SK-N-SH (cell line): ENCODE measurements around the gene TBC1D13. TPM values are rescaled to one million over a fixed set of nuclear protein-coding genes. Genes with fewer than 3 reads are reported as not detected.

Source experiments
- CTCF ChIA-PET: fragments of 300-600, 350-600 bp; formaldehyde crosslinking; extraction: SDS; loops from one replicate; lab custom pipeline; 2021; lab: Yijun Ruan, JAX
- POLR2A ChIA-PET: fragments of 350-600 bp; sonication (Branson Sonifier 250); formaldehyde crosslinking; extraction: SDS; loops from one replicate; lab custom pipeline; 2020; ENCODE audit warnings: antibody characterized with exemption, inconsistent platforms; lab: Yijun Ruan, JAX
- DNase-seq: peaks from one replicate; pipeline ENCODE4 v3.0.0; 2012
- H2AFZ ChIP-seq: fragments of 200-600 bp; sonication (generic); 2 replicates; pipeline ENCODE4 v1.8.1; 2016; ENCODE audit warnings: antibody characterized with exemption, mild to moderate bottlenecking, low read depth
- H3F3A ChIP-seq: fragments of 200-600 bp; sonication (generic); replicated peaks from 2 replicates; pipeline ENCODE3; 2016; ENCODE audit warnings: antibody characterized with exemption, mild to moderate bottlenecking; ENCODE audit not compliant: insufficient read depth
- H3K27ac ChIP-seq, 2 experiments: fragments of 200-500 bp in 1 of 2; fragments of 200-600 bp in 1 of 2; sonication (Bioruptor generic) in 1 of 2; sonication (generic), shearing (Covaris generic) in 1 of 2; 2 replicates each; pipeline versions ENCODE4 v1.5.1 to v1.6.1; 2014 to 2016; ENCODE audit warnings: low read depth in 2 of 2, inconsistent platforms in 1 of 2, low read length in 1 of 2, mild to moderate bottlenecking in 1 of 2, mixed read lengths in 1 of 2
- H3K27me3 ChIP-seq: fragments of 200-600 bp; sonication (generic), shearing (Covaris generic); 2 replicates; pipeline ENCODE4 v1.6.1; 2016; ENCODE audit warnings: mixed run types; ENCODE audit not compliant: insufficient read depth
- H3K36me3 ChIP-seq, 2 experiments: fragments of 200-500 bp in 1 of 2; fragments of 200-600 bp in 1 of 2; sonication (Bioruptor generic) in 1 of 2; sonication (generic) in 1 of 2; replicated peaks in 1 of 2; 2 replicates each; pipeline versions ENCODE3 to v1.5.1; 2014 to 2016; ENCODE audit warnings: low read length in 1 of 2, mild to moderate bottlenecking in 1 of 2; ENCODE audit not compliant: insufficient read depth in 2 of 2, control insufficient read depth in 1 of 2
- H3K4me1 ChIP-seq, 2 experiments: fragments of 200-500 bp in 1 of 2; fragments of 200-600 bp in 1 of 2; sonication (Bioruptor generic) in 1 of 2; sonication (generic), shearing (Covaris generic) in 1 of 2; 2 replicates each; pipeline versions ENCODE4 v1.5.1 to v1.6.1; 2014 to 2016; ENCODE audit warnings: low read depth in 1 of 2, low read length in 1 of 2, mixed run types in 1 of 2; ENCODE audit not compliant: insufficient read depth in 2 of 2, control insufficient read depth in 1 of 2
- H3K4me2 ChIP-seq: fragments of 200-600 bp; sonication (generic), shearing (Covaris generic); 2 replicates; pipeline ENCODE4 v1.6.1; 2017; ENCODE audit warnings: mixed run types
- H3K4me3 ChIP-seq, 2 experiments: fragments of 200-500 bp in 1 of 2; fragments of 200-600 bp in 1 of 2; sonication (Bioruptor generic) in 1 of 2; sonication (generic), shearing (Covaris generic) in 1 of 2; 2 replicates each; pipeline versions ENCODE4 v1.5.1 to v1.8.1; 2014 to 2016; ENCODE audit warnings: low read depth in 2 of 2, inconsistent platforms in 1 of 2, low read length in 1 of 2, mild to moderate bottlenecking in 1 of 2, mixed read lengths in 1 of 2, moderate library complexity in 1 of 2
- H3K79me2 ChIP-seq: fragments of 200-600 bp; sonication (generic); 2 replicates; pipeline ENCODE4 v1.8.1; 2017; ENCODE audit warnings: mild to moderate bottlenecking; ENCODE audit not compliant: insufficient read depth
- H3K9ac ChIP-seq: fragments of 200-600 bp; sonication (generic); 2 replicates; pipeline ENCODE4 v1.6.1; 2017; ENCODE audit warnings: mixed run types
- H3K9me2 ChIP-seq: fragments of 200-600 bp; sonication (generic); 2 replicates; pipeline ENCODE4 v1.6.1; 2017; ENCODE audit warnings: mixed run types
- H3K9me3 ChIP-seq: fragments of 200-600 bp; sonication (generic); 2 replicates; pipeline ENCODE4 v1.6.1; 2017; ENCODE audit warnings: mixed run types, mild to moderate bottlenecking, moderate library complexity
- H4K20me1 ChIP-seq: fragments of 200-600 bp; sonication (generic); 2 replicates; pipeline ENCODE4 v1.6.1; 2017; ENCODE audit warnings: mild to moderate bottlenecking, mixed run types; ENCODE audit not compliant: insufficient read depth
- ELF1 ChIP-seq: IDR thresholded peaks from 2 replicates; pipeline ENCODE4 v1.4.0; 2012
- EP300 ChIP-seq, 2 experiments: IDR thresholded peaks; 2 replicates each; pipeline versions ENCODE4 v1.4.0 to v1.6.1; 2012; ENCODE audit warnings: borderline replicate concordance in 1 of 2, low read depth in 1 of 2, low read length in 1 of 2
- EZH2phosphoT487 ChIP-seq: fragments of 200-600 bp; sonication (generic); IDR thresholded peaks from 2 replicates; pipeline ENCODE4 v1.6.1; 2017; ENCODE audit warnings: low read depth, mixed run types, mild to moderate bottlenecking, antibody characterized with exemption, moderate library complexity, borderline replicate concordance
- MXI1 ChIP-seq: IDR thresholded peaks from 2 replicates; pipeline ENCODE4 v1.6.1; 2012; ENCODE audit warnings: mild to moderate bottlenecking, low read depth, low read length, improper control_type of control experiment
- NRF1 ChIP-seq: IDR thresholded peaks from 2 replicates; pipeline ENCODE4 v1.6.1; 2012; ENCODE audit warnings: low read depth, mild to moderate bottlenecking, low read length
- POLR2AphosphoS5 ChIP-seq: IDR thresholded peaks from 2 replicates; pipeline ENCODE4 v1.6.1; 2012; ENCODE audit warnings: low read depth, low read length
- RAD21 ChIP-seq: IDR thresholded peaks from 2 replicates; pipeline ENCODE4 v1.6.1; 2012; ENCODE audit warnings: mild to moderate bottlenecking, low read length
- RXRA ChIP-seq: IDR thresholded peaks from 2 replicates; pipeline ENCODE4 v1.4.0; 2012; ENCODE audit warnings: low read depth, mild to moderate bottlenecking, borderline replicate concordance
- TAF1 ChIP-seq: IDR thresholded peaks from 2 replicates; pipeline ENCODE4 v1.6.1; 2012; ENCODE audit warnings: low read depth, mild to moderate bottlenecking, low read length, moderate library complexity, borderline replicate concordance
- WGBS: methylation state at CpG from one replicate; pipeline ENCODE4 v1.1.6; 2017; ENCODE audit warnings: low lambda C conversion rate; 5-methylcytosine and 5-hydroxymethylcytosine counted together
- polyA plus RNA-seq, 3 experiments: library from polyadenylated mRNA; depleted of rRNA; stranded (reverse); fragments of >200 nt; gene quantifications; 2 replicates each; pipeline ENCODE4 v1.2.3, GENCODE V29; 2012
- TF ChIP-seq, protein P1 (sequence below): IDR thresholded peaks from 2 replicates; pipeline ENCODE4 v1.4.0; 2012; ENCODE audit warnings: low read depth, borderline replicate concordance
- TF ChIP-seq, protein P2 (sequence below): fragments of 150-350 bp; IDR thresholded peaks from 2 replicates; pipeline ENCODE4 v1.6.1; 2016; ENCODE audit warnings: mild to moderate bottlenecking, low read depth, low read length
- TF ChIP-seq, protein P3 (sequence below): IDR thresholded peaks from 2 replicates; pipeline ENCODE4; 2012

The TBC1D13 gene
- polyA plus RNA-seq, 1 of the 3 experiments (the other 2 are of a cell fraction): 19.1 TPM

DNA sequence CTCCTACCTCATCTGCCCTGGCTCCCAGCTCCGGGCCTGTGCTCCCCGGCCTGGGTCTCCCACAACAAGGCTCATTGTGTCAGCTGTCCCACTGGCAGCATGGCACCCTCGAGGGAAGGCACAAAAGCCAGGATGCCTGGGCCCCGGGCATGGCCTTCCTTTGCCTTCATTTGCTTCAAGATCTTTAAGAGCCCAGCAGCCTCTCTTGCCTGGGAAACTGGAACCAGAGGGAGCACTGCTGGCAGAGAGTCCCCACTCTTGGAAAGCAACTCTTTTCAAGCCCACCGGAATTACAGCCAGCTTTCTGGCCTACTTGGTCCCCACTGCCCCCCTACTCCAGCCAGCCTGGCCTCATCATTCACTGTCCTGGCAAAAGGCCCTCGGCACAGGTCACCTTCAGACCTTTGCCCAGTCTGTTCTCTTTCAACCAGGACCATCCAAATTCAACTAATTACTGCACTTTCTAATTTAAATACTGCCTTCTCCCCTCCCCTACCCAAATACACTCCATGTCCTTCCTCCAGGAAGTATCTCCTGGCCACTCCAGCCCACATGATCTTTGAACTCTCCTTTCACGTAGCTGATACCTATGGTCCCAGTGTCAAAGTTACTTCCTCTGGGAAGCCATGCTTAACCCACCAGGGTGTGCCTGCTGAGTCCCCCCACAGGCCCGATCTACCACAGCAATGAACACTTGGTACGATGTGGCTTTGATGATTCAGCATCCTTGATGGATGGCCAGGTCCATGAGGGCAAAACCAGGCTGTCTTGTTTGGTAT, 24.2 kb upstream of the TBC1D13 start:
- H3K36me3 ChIP-seq: peaks cover 0 to 4% of the 10 kb centered on the region in 2 experiments
- no peaks in the 10 kb centered on the region for H3F3A ChIP-seq
- H3K9ac ChIP-seq: no peak overlapping the region
- no peaks in the 10 kb centered on the region for H4K20me1 ChIP-seq
- no peaks in the 10 kb centered on the region for H3K27me3 ChIP-seq
- DNase-seq: no peak
- CTCF ChIA-PET: interaction anchor here (0.8 to 1.0 kb wide), 2 partner anchors 30 to 55 kb away, joined by 3 to 5 read pairs; no protein-coding TSS in a partner anchor
- H3K4me2 ChIP-seq: no peak overlapping the region
- no peak overlapping the region for H3K27ac ChIP-seq
- no peak for TF ChIP-seq TAF1
- TF ChIP-seq NRF1: no peak
- TF ChIP-seq, protein P1, sequence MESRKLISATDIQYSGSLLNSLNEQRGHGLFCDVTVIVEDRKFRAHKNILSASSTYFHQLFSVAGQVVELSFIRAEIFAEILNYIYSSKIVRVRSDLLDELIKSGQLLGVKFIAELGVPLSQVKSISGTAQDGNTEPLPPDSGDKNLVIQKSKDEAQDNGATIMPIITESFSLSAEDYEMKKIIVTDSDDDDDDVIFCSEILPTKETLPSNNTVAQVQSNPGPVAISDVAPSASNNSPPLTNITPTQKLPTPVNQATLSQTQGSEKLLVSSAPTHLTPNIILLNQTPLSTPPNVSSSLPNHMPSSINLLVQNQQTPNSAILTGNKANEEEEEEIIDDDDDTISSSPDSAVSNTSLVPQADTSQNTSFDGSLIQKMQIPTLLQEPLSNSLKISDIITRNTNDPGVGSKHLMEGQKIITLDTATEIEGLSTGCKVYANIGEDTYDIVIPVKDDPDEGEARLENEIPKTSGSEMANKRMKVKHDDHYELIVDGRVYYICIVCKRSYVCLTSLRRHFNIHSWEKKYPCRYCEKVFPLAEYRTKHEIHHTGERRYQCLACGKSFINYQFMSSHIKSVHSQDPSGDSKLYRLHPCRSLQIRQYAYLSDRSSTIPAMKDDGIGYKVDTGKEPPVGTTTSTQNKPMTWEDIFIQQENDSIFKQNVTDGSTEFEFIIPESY: no peak
- TF ChIP-seq EZH2phosphoT487: no peak
- no peak for TF ChIP-seq ELF1
- TF ChIP-seq MXI1: no peak
- TF ChIP-seq POLR2AphosphoS5: no peak
- TF ChIP-seq RXRA: no peak
- TF ChIP-seq, protein P2, sequence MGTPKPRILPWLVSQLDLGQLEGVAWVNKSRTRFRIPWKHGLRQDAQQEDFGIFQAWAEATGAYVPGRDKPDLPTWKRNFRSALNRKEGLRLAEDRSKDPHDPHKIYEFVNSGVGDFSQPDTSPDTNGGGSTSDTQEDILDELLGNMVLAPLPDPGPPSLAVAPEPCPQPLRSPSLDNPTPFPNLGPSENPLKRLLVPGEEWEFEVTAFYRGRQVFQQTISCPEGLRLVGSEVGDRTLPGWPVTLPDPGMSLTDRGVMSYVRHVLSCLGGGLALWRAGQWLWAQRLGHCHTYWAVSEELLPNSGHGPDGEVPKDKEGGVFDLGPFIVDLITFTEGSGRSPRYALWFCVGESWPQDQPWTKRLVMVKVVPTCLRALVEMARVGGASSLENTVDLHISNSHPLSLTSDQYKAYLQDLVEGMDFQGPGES: no peak
- TF ChIP-seq EP300 (IDR thresholded peaks at IDR 0.05; ENCODE audit: borderline replicate concordance in 1 of 2, low read depth in 1 of 2, low read length in 1 of 2): no peak
- peaks cover 9% of the 10 kb centered on the region; the same call in 1 of the 2 replicates for H3K79me2 ChIP-seq
- no peak overlapping the region for H3K4me3 ChIP-seq
- WGBS: 84% methylated on average over 8 of the region's 9 CpGs
- POLR2A ChIA-PET: no interaction called here
- no peaks in the 10 kb centered on the region for H3K9me3 ChIP-seq
- no peaks in the 10 kb centered on the region for H3K4me1 ChIP-seq
- no peaks in the 10 kb centered on the region for H3K9me2 ChIP-seq
- no peak overlapping the region for H2AFZ ChIP-seq

DNA sequence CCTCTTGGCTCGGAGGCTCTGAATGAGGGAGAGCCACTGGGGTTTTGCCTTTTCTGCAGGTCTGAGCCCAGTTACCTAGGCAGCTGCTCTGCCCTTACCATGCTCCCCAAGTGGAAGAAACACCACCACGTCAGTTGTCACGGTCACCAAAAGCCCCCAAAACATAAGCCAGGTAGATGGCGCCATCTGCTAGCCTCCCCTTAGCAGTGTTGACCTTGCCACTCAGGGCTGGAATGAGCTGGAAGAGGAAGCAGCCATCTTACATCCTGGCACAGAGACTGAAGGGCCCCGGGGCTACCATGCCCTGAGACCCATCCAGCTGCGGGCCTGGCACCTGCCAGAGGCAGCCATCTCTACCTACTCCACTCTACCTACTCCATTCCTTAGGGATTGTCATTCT, 22.7 kb upstream of the TBC1D13 start:
- no peaks in the 10 kb centered on the region for H3F3A ChIP-seq
- H3K4me3 ChIP-seq: no peak overlapping the region
- no peaks in the 10 kb centered on the region for H4K20me1 ChIP-seq
- H3K9me3 ChIP-seq: no peaks in the 10 kb centered on the region
- H3K4me1 ChIP-seq: no peaks in the 10 kb centered on the region
- H3K79me2 ChIP-seq: peaks cover 14% of the 10 kb centered on the region; the same call in 1 of the 2 replicates
- no peak overlapping the region for H3K4me2 ChIP-seq
- DNase-seq: no peak
- CTCF ChIA-PET: interaction anchor here (1.1 to 1.6 kb wide), 2 partner anchors 54 to 62 kb away, joined by 3 to 4 read pairs; partner anchors contain the start of genes ENDOG and PKN3
- H3K27ac ChIP-seq: no peak overlapping the region
- 98% methylated on average over 6 of the region's 6 CpGs for WGBS
- no peaks in the 10 kb centered on the region for H3K9me2 ChIP-seq
- H3K27me3 ChIP-seq: no peaks in the 10 kb centered on the region
- peaks cover 0 to 5% of the 10 kb centered on the region in 2 experiments for H3K36me3 ChIP-seq
- no peak overlapping the region for H3K9ac ChIP-seq
- POLR2A ChIA-PET: interaction anchor here (0.9 kb wide), 1 partner anchor 17 kb away, joined by 3 read pairs; no protein-coding TSS in a partner anchor
- TF ChIP-seq RXRA: no peak
- TF ChIP-seq, protein P3, sequence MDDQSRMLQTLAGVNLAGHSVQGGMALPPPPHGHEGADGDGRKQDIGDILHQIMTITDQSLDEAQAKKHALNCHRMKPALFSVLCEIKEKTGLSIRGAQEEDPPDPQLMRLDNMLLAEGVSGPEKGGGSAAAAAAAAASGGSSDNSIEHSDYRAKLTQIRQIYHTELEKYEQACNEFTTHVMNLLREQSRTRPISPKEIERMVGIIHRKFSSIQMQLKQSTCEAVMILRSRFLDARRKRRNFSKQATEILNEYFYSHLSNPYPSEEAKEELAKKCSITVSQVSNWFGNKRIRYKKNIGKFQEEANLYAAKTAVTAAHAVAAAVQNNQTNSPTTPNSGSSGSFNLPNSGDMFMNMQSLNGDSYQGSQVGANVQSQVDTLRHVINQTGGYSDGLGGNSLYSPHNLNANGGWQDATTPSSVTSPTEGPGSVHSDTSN: no peak
- TF ChIP-seq RAD21: peak; percentile 2; the same call in 1 of the 2 replicates
- H2AFZ ChIP-seq: no peak overlapping the region
